ENCODE data around the gene USP49. TPM values are rescaled to one million over a fixed set of nuclear protein-coding genes. Genes with fewer than 3 reads are reported as not detected.

USP49 gene
- total and polyA plus RNA-seq, 2 of the 13 experiments (the other 11 are each of a cell fraction or from before 2014, with no cell fraction given), result 2.9 to 4.3 TPM

DNA sequence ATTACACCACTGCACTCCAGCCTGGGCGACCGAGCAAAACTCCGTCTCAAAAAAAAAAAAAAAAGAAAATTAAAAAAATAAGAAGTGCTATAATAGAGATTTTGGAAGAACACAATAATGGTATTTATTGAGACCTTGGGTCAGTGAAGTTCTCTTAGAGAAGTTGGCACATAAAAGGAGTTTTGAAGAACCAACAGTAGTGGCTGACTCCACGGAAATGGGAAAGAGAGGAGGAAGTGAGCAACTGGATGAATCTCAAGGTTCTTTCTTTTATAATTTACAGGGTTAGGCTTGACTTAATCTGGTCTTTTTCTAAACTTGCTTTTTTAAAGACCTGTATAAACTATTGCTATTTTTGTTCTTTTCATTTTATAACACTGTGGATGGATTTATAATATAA, 54.8 kb downstream of the USP49 start:
- DNase-seq (ENCODE audit: low spot score) (no peak), ATAC-seq (no peak), FAIRE-seq (no peak)
- intact Hi-C loops (cut with micrococcal nuclease; ENCODE audit: unreplicated experiment), result no loop called here
- Histone ChIP-seq H3K4me1 (ENCODE audit: insufficient read depth, low read length) (no peaks in the 10 kb centered on the region), H3K27me3 (ENCODE audit: control insufficient read depth in 1 of 2, insufficient read depth in 2 of 2, low read length in 2 of 2) (no peaks in the 10 kb centered on the region), H3K36me3 (replicated peaks in 1 of 2; ENCODE audit: control insufficient read depth in 1 of 2, insufficient read depth in 2 of 2, low read length in 2 of 2) (no peaks in the 10 kb centered on the region), H2AFZ (ENCODE audit: low read length) (no peak overlapping the region), H3K9ac (ENCODE audit: insufficient read depth, low read depth, low read length) (no peak overlapping the region), H3K9me3 (ENCODE audit: low read length) (no peaks in the 10 kb centered on the region), H3K79me2 (ENCODE audit: insufficient read depth, low read length) (no peaks in the 10 kb centered on the region), H3K4me2 (ENCODE audit: low read depth, low read length) (no peak overlapping the region), H3K4me3 (replicated peaks in 1 of 3; ENCODE audit: insufficient read depth in 1 of 3, low read depth in 2 of 3, low read length in 3 of 3) (no peak overlapping the region), H3K27ac (ENCODE audit: extremely low read length, insufficient read depth, low read length) (no peak overlapping the region), H4K20me1 (ENCODE audit: insufficient read depth, low read length) (no peaks in the 10 kb centered on the region)
- TF ChIP-seq CHD2 (IDR thresholded peaks at IDR 0.05; ENCODE audit: low read depth, low read length) (no peak), SOX13 (IDR thresholded peaks at IDR 0.05) (no peak), SOX13 (CRISPR knock-in tag; conservative IDR thresholded peaks at IDR 0.05 in 1 of 2, IDR thresholded peaks at IDR 0.05 in 1 of 2) (no peak), HNRNPLL (IDR thresholded peaks at IDR 0.05; ENCODE audit: low read depth, low read length, poor library complexity, severe bottlenecking) (no peak), ZNF841 (CRISPR knock-in tag; IDR thresholded peaks at IDR 0.05; ENCODE audit: borderline replicate concordance) (no peak), HCFC1 (IDR thresholded peaks at IDR 0.05; ENCODE audit: low read depth, low read length) (no peak)
- ChIA-PET POLR2A (no interaction called here), CTCF (ENCODE audit: low intra/inter-chr PET ratio, low total read pairs) (no interaction called here)
- 98% methylated on average over 4 of the region's 4 CpGs for WGBS (ENCODE audit: low lambda C conversion rate)
- no TSS peak for BruUV-seq (replicated peaks)
- in situ Hi-C loops (cut with HindIII; ENCODE audit: extremely low pct_ligation_motif_present, low pct_unique_long_range_greater_than_20kb), result no loop called here

DNA sequence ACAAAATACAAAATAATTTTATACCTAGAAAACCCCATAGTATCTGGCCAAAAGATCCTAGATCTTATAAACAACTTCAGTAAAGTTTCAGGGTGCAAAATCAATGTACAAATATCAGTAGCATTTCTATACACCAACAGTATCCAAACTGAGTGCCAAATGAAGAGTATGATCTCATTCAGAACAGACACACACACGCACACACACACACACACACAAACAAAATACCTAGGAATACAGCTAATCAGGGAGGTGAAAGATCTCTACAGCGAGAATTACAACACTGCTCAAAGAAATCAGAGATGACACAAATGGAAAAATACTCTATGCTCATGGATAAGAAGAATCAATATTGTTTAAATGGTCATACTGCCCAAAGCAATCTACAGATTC, 58.5 kb downstream of the USP49 start:
- ATAC-seq (no peak), DNase-seq (ENCODE audit: low spot score) (no peak), FAIRE-seq (no peak)
- intact Hi-C loops (cut with micrococcal nuclease; ENCODE audit: unreplicated experiment) (no loop called here), in situ Hi-C loops (cut with HindIII; ENCODE audit: extremely low pct_ligation_motif_present, low pct_unique_long_range_greater_than_20kb) (no loop called here)
- no TSS peak for BruUV-seq (replicated peaks)
- TF ChIP-seq ZNF766 (CRISPR knock-in tag; IDR thresholded peaks at IDR 0.05; ENCODE audit: borderline replicate concordance) (no peak), ZNF263 (CRISPR knock-in tag; IDR thresholded peaks at IDR 0.05) (no peak), ZNF678 (CRISPR knock-in tag; IDR thresholded peaks at IDR 0.05) (no peak)
- no peak overlapping the region for H2AFZ ChIP-seq (ENCODE audit: low read length)
- no peak overlapping the region for H3K27ac ChIP-seq (ENCODE audit: extremely low read length, insufficient read depth, low read length)
- H3K4me2 ChIP-seq (ENCODE audit: low read depth, low read length), result no peak overlapping the region
- no peaks in the 10 kb centered on the region for H3K79me2 ChIP-seq (ENCODE audit: insufficient read depth, low read length)
- ChIA-PET POLR2A (no interaction called here), CTCF (ENCODE audit: low intra/inter-chr PET ratio, low total read pairs) (no interaction called here)
- no peaks in the 10 kb centered on the region for H4K20me1 ChIP-seq (ENCODE audit: insufficient read depth, low read length)
- WGBS (ENCODE audit: low lambda C conversion rate), result 89% methylated on average over 2 of the region's 2 CpGs
- H3K36me3 ChIP-seq (replicated peaks in 1 of 2; ENCODE audit: control insufficient read depth in 1 of 2, insufficient read depth in 2 of 2, low read length in 2 of 2), result no peaks in the 10 kb centered on the region
- H3K27me3 ChIP-seq (ENCODE audit: control insufficient read depth in 1 of 2, insufficient read depth in 2 of 2, low read length in 2 of 2), result no peaks in the 10 kb centered on the region
- no peak overlapping the region for H3K4me3 ChIP-seq (replicated peaks in 1 of 3; ENCODE audit: insufficient read depth in 1 of 3, low read depth in 2 of 3, low read length in 3 of 3)
- H3K9me3 ChIP-seq (ENCODE audit: low read length), result no peaks in the 10 kb centered on the region
- no peaks in the 10 kb centered on the region for H3K4me1 ChIP-seq (ENCODE audit: insufficient read depth, low read length)
- H3K9ac ChIP-seq (ENCODE audit: insufficient read depth, low read depth, low read length), result no peak overlapping the region
